Activated CD4-positive, alpha-beta T cell treated with anti-CD3 and anti-CD28 coated beads for 1 hour (primary cell): ENCODE measurements around the gene SAFB.

ENCODE experiments used
- DNase-seq: peaks from one replicate; pipeline ENCODE4 v3.0.0-alpha.2; 2020

Gene SAFB

DNA sequence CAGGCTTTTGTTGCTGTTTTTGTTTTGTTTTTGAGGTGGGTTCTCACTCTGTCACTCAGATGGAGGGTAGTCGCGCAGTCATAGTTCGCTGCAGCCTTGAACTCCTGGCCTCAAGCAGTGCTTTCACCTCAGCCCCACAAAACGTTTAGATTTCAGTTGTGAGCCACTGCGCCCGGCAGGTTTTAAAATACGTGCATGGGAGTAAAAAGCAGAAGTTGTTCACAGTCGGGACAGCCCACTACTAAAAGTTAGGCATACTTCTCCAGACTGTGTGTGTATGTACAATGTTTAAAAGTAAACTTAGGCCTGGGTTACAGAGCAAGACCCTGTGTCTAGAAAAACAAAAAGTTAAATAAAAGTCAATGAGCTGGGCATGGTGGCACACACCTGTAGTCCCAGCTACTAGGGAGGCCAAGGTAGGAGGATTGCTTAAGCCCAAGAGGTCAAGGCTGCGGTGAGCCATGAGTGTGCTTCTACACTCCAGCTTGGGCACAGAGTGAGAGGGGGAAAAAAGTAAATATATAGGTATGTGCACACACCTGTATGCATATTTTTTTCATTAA, 6.1 kb downstream of the SAFB start:
- DNase-seq: no peak

DNA sequence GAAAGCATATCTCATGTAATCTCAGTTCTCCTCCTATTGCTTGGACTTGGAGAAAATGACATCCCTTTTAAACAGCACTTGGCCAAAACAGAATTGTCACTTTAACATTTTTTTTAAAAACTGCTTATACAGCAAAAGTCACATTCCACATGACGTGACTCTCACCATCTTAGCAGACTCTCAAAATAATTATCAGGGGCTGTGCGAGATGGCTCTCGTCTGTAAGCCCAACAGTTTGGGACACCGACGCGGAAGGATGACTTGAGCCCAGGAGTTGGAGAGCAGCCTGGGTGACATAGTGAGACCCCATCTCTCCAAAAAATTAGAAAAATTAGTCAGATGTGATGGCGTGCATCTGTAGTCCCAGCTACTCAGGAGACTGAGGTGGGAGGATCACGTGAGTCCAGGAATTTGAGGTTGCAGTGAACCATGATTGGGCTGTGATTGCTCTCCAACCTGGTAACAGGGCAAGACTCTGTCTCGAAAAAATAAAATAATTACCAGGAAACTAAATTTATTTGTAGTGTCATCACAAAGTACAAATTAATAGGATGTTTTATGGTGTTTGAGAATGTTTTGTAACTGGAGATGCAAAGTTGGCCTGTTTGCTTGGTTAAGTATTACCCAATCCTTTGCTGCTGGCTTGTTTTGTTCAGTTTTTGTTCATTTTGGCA, 8.8 kb downstream of the SAFB start:
- DNase-seq: no peak

DNA sequence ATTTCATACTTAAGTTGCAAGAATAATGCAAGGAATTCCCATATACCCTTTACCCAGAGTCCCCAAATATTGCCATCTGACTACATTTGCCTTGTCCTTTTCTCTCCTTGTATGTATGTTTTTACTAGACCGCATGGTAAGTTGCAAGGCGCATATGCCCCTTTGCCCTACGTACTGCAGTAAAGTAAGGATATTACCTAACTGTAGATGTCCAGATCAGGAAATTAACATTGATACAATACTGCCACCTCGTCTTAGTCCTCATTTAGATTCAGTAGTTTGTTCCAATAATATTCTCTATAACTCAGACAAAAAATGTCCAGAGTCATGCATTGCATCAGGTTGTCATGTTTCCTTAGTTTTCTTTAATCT, 9.3 kb downstream of the SAFB start:
- no peak for DNase-seq

DNA sequence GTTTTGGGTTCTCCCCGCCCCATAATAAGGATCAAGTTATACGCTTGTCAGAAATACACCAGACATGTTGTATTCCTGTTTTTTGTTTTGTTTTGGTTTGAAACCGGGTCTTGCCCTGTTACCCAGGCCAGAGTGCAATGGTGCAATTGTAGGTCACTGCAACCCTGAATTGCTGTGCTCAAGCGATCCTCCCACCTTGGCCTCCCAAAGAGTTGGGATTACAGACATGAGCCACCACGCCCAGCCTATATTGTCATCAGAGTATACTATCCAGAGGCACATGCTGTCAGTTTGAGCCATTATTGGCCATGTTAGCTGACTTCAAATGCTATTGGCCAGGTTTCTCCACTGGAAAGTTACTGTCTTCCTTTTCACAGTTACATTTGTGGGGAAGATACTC, 9.8 kb downstream of the SAFB start:
- DNase-seq: no peak

DNA sequence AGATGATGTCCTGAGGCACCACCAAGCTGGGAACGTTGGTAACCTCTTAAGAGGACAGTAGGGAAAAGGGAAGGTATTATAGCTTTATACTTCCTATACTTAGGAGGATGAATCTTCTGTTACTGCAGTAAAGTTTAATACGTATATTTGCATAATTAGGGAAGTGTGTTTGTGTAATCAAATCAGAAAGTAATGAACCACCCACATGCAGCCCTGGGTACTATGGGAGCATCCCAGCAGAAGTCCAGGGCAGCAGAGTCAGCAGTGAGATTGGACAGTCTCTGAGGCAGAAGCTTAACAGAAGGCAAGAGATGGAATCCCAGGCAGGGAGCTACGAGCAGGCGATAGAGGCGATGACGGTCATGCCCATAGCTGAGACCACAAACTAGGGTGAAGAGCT, 12.5 kb downstream of the SAFB start:
- DNase-seq: no peak

DNA sequence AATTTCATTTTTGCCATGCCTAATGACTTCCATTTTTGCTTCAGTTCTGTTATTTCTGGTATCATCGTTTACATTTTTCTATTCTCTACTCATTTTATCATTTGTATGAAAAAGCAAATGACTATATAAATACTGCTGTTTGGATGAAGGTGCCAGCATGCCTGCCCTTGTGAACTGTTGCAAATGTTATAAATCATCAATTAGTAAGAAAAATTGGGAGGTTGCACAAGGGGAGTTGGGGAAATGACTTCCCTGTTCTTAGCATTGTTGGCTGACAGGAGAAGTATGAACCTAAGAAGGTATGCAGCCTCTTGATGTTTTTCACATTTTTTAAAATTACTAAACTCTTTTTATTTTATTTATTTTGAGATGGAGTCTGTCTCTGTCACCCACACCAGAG, 15.1 kb downstream of the SAFB start:
- no peak for DNase-seq

DNA sequence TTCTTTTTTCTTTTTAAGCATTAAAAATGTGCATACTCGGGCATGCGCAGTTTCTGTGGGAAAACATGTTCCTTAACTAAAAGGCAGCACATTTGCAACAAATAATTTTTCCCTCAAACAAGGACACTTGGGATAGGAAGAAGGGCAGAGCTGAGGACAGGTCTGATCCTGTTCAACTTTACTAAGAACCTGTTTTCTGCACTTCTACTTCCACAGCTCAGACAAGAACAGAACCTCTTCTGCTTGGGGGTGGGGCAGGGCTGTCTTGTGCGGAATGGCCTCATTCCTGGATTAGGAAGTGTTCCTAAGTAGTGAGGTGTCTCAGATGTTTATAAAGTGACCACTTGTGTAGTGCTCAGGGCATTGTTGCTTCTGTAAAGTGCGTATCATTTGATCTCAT, 18.3 kb downstream of the SAFB start:
- DNase-seq: no peak

DNA sequence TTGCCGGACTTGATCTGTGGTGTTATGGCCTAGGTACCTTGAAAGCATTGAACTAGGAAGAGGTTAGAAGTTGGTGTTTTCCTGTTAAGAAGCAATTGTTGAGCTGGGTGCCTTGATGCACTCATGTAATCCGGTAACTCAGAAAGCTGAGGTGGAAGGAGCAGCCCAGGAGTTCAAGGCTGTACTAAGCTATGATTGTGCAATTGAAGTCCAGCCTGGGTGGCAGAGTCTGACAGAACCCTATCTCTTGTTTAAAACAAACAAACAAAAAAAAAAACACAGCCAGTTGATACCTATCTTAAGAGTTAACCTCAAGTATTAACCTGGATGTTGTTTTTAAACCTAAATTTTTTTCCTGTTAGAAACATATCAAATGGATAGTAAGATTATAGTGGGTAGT, 19.3 kb downstream of the SAFB start:
- no peak for DNase-seq

DNA sequence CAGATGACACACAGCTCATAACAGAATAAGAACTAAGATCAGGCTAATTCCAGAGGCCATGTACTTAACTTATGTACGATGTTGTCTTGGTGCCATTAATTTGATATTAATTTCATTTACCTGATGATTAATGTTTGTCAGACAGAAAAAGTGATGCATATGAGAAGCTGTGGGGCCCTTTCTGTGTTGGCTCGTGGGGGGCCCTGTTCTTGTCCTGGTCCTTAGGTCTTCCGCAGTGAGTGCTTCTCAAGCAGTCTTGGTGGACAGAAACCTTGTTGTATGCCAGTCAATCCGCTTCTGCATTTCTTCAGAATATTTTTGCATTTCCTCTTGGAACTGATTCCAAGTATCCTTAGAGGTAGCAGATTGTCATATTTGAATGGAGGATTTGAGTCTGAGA, 20.2 kb downstream of the SAFB start:
- DNase-seq: no peak

DNA sequence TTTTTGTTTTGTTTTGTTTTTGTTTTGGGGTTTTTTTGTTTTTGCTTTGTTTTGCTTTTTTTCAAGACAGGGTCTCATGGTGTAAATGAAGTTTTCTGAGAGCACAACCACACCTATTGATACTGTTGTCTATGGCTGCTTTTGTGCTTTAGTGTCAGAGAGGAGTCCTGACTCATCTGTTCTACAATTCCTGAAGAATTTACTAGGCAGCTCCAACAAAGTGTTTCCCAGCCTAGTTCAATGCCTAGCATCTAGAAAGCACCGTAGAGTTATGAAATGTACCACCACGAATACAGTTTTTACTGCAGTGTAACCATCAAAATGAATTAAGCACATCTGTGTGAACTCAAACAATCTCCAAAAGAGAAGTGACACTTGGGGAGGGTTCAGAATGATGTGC, 21.2 kb downstream of the SAFB start:
- DNase-seq: no peak

DNA sequence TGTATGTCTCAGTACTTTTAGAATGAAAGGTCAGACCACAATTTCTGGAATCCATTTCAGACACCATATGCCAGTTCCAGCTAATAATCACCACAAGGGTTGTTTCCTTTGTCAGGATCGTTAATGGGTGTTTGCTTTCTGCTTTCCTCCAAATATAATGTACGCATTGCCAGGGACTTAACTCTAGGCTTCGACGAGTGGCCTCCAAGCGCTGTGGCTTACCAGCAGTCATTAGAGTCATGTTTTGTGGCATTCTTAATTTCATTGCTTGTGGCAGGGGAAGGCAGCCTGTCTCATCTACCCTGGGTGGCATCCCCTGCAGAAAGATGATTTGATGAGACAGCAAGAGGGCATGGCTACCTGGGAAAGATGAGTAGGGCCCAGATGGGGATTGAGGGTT, 22.5 kb downstream of the SAFB start:
- no peak for DNase-seq

DNA sequence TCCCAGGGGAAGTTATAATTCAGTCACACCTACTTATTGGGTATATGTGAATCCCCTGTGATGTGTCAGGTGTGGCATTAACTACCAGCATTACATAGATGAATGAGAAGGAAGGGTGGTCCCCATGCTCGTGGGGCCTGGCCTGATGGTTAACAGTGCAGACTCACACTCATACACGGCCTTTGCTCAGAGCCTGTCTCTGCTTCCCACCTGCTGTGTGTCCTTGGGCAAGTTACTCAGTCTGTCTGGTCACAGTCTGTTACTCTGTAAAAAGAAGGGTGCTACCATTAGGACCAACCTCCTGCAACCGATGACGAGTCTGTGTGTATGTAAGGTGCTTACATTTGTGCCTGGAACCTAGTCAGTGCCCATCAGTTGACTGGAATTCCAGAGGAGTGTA, 23.8 kb downstream of the SAFB start:
- DNase-seq: no peak

DNA sequence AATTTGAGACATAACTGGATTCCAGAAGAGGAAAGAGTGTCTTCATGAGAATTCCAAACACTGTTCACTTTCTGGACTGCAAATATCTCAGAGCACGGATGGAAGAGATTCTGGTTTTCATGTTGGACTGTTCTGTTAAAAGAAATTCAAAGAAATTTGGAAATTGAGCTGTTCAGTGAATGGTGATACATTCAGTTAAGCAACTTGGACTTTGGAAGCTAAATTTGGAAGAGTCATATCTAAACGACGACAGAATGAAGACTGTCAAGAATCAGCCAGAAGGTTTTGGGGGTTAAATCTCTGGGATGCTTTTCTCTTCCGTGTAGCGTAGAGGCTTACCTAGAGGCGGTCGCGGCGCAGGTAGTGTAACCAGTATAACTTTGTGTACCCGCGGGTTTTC, 25.6 kb downstream of the SAFB start:
- DNase-seq: no peak

DNA sequence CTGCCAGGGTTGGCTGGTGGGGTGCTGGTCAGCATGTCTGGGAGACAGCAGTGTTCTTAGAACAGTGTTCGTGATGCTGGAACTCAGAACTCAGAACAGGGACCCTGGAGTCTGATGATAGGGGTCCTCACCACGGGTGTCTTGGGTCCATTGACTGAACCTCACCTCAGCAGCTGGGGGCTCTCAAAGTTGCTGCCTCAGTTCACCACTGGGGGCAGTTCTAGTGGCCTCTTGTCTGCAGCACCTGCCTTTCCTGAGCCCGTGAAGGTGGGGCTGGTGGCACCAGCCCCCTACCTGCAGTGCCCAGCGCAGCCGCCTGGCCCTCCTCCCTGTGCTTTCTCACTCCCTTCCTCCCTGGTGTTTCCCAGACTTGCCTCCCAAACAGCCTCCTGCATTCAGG, 28.5 kb downstream of the SAFB start:
- DNase-seq: no peak

DNA sequence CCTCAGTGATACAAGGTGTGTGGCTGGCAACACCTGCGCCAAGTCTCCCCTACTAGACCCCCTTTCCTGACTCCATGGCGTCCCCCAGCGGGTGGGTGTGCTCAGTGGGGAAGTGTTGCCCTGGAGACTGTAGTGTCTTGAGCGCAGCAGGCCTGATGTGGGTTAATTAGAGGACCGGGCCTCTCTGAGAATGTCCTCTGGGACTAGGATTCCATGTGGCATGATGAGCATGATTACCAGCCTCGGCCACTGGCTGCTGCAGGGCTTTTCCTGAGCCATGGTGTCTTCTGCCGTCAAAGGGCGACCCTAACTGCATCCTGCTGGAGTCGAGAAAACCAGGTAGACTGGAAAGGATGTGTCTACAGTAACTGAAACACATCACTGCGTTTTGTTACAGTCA, 29.4 kb downstream of the SAFB start:
- DNase-seq: no peak

DNA sequence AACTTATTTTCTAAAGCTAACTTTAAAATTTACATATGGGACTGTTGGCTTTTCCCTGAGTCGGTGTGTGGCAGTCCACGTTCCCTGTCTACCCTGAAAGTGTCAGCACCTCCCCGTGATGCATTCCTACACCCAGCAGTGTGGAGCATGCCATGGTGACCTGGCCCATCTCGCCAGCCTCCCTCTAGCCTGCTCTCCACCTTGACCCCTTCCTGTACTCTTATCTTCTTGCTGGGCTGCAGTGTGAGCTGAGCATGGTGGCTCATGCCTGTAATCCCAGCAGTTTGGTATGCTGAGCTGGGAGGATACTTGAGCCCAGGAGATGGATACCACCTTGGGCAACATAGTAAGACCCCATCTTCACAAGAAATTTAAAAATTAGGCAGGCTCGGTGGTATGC, 32.0 kb downstream of the SAFB start:
- no peak for DNase-seq

DNA sequence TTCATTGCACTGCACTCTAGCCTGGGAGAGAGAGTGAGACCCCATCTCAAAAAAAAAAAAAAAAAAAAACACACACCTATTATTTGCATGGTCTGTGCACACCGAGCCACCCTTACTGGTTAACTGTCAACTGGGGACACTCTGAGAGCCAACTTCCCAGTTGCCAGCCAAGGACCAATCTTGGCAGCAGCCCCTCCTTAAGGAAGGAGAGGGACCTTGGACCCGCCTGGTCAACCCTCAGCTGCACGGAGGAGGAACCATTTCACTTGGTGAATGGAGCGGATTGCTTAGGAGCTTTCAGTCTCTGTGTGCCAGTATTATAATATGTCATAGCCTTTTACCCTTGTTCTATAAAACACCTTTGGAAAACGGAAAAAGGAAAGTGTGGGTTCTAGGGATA, 32.5 kb downstream of the SAFB start:
- no peak for DNase-seq

DNA sequence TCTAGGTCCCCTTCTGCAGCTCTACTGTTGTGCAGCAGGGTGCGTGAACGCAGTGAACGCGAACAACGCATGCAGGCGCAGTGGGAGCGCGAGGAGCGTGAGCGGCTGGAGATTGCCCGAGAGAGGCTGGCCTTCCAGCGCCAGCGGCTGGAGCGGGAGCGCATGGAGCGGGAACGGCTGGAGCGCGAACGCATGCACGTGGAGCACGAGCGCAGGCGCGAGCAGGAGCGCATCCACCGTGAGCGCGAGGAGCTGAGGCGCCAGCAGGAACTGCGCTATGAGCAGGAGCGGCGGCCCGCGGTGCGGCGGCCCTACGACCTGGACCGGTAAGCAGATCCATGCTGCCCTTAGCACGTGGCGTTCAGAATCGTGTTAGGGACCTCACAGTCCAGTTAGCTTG, 38.6 kb downstream of the SAFB start:
- no peak for DNase-seq

DNA sequence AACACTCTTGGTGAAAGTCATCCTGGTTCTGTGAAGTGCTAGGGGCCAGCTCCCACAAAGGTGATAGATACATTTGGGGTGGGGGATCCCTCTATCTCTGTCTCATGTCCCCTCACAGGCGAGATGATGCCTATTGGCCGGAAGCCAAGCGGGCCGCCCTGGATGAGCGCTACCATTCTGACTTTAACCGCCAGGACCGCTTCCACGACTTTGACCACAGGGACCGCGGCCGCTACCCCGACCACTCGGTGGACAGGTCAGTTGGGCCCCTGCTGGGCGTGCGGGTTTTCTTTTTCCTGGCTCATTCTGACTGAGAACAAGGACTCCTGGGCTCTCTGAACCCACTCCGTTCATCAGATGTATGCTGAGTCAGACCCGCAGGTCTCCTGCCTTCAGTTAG, 41.0 kb downstream of the SAFB start:
- DNase-seq: no peak

DNA sequence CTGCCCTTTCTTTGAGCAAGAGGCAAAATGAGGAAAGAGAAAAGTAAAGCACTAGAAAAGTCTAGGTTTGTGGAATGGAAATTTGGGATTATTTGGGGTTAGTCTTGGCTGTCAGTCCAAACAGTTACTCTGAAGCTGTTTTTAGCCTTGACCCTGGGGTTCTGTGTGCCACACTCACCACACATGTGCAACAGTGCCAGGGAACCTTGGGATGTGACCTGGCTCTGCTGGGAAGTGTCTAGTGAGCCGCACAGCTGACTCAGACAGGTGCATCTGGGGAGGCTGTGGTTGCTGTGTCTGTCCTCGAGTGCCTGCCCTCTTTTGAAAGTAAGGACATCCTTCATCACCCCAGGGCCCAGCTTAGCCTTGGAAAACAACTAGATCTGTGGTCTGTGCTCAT, 41.6 kb downstream of the SAFB start:
- no peak for DNase-seq

DNA sequence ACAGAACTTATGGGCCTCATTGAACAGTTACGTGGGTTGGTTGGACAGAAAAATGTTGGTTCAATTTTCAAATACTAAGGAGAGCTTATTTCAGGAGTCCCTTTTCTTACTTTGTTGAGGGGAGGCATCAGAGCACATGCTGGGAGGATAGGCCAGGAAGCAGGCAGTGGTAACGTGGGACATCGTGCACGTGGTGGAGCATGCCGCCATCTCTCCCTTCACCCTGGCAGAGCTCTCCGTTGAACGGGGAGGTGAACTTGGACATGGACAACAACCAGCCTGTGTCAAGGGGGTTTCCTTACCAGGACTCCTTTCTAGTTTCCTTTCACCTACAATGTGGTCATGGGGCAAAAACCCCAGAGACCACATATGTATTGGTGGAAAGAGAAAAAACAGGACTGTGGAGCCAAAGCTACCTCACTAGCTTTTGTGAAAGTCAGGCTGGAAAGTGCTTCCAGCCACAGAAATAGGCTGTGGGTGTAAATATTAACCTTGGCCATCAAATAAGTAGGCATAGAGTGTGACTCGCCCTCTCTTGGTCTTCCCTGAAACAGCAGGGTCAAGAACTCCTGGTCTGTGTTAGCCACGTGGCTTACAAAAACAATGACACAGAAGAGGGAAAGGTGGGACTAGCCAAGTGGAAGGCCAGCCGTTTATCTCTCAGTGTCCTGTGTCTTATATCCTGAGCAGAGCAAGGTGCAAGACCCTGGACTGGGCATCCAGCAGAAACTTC, 43.1 kb downstream of the SAFB start:
- no peak for DNase-seq

DNA sequence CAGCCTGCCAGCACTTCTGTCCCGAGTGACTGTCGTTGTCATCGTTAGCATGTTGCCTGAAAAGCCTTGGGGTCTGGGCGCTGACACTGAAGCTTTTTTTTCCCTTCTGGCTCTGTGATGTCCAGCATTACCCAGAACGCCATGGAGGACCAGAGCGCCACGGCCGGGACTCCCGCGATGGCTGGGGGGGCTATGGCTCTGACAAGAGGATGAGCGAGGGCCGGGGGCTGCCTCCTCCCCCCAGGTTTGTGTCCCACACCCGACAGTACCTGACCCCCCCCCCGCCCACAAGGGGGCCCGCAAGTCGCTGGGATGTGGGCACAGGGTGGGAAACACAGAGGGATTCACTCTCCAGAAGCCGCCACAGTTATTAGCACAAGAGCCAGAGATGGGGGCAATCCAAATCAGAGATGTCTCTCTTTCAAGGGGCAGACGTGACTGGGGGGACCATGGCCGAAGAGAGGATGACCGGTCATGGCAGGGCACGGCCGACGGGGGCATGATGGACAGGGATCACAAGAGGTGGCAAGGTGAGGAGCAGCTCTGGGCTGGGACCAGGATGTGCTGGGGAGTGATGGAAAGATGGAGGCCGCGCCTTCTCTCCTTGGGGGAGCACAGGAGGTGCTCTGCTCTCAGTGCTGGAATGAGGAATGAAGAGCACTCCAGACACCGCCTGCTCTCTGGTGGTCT, 44.2 kb downstream of the SAFB start:
- no peak for DNase-seq

DNA sequence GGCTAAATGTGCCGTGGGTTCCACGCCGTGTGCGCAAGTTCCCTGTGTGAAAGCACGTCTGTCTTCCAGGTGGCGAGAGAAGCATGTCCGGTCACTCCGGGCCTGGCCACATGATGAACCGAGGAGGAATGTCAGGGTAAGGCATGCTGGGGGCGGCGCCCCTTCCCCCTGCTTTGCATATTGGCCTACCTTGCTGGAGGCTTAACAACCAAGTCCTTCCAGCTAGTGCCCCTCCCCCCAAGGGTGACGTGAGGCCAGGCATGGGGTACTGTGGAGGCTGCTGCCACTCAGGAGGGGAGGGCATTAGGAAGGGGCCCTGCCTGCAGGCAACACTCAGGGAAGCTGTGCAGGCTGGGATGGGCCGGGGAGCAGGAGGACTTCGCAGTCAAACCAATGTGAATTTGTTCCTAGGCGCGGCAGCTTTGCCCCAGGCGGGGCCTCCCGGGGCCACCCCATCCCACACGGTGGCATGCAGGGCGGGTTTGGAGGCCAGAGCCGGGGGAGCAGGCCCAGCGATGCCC, 44.9 kb downstream of the SAFB start:
- no peak for DNase-seq

DNA sequence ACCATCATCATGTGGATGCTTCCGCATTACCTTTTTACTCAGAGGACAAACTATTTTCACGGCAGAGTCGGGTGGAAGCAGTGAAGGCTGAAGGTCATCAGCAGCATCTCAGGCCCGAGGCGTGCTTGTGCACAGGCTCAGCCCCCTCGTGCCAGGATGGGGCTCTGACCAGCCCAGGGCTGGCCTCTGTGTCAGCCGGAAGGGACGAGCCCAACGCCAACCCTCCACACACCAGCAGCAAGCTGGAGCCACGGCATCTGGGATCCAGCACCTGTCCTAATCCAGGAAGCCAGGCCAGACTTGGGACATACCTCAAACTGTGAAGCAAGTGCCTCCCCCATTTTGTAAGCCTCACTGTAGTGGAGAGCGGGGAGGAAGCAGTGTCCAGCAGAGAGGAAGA, 46.3 kb downstream of the SAFB start:
- no peak for DNase-seq
